ENCODE data around the gene CNTRL.

The CNTRL gene

GRCh38 chr9:121184463-121184862 lies 109.7 kb downstream of the CNTRL start:
- no peaks in the 10 kb centered on the region for H3K27me3 ChIP-seq (ENCODE audit: insufficient read depth, low read length)
- peaks cover 65% of the 10 kb centered on the region for H3K4me1 ChIP-seq (ENCODE audit: insufficient read depth, low read length, severe bottlenecking)
- no peak for TF ChIP-seq CTCF (IDR thresholded peaks at IDR 0.05; ENCODE audit: low read length)
- no peak for TF ChIP-seq EZH2 (IDR thresholded peaks at IDR 0.05; ENCODE audit: borderline replicate concordance, low read length)
- peaks cover 24% of the 10 kb centered on the region for H3K79me2 ChIP-seq (ENCODE audit: insufficient read depth, low read length)
- H2AFZ ChIP-seq (ENCODE audit: low read length), result no peak overlapping the region
- no peaks in the 10 kb centered on the region for H4K20me1 ChIP-seq (ENCODE audit: insufficient read depth, low read length)
- H3K9me3 ChIP-seq (ENCODE audit: low read length), result no peaks in the 10 kb centered on the region
- H3K9me2 ChIP-seq (ENCODE audit: low read depth, low read length), result no peaks in the 10 kb centered on the region
- H3K4me2 ChIP-seq (ENCODE audit: low read length), result no peak overlapping the region
- no peak overlapping the region for H3K4me3 ChIP-seq (ENCODE audit: low read depth, low read length, poor library complexity, severe bottlenecking)
- H3K9ac ChIP-seq (ENCODE audit: low read length), result no peak overlapping the region
- H3K27ac ChIP-seq (ENCODE audit: low read depth, low read length, poor library complexity, severe bottlenecking), result no peak overlapping the region
- H3F3A ChIP-seq (ENCODE audit: insufficient read depth, low read length), result no peaks in the 10 kb centered on the region
- H3K36me3 ChIP-seq (ENCODE audit: insufficient read depth, low read length), result peaks cover 74% of the 10 kb centered on the region

GRCh38 chr9:121185178-121185745 lies 110.5 kb downstream of the CNTRL start:
- H3F3A ChIP-seq (ENCODE audit: insufficient read depth, low read length), result no peaks in the 10 kb centered on the region
- no peak; the same call in 1 of the 2 replicates for TF ChIP-seq CTCF (IDR thresholded peaks at IDR 0.05; ENCODE audit: low read length)
- H3K79me2 ChIP-seq (ENCODE audit: insufficient read depth, low read length), result peaks cover 32% of the 10 kb centered on the region
- H4K20me1 ChIP-seq (ENCODE audit: insufficient read depth, low read length), result no peaks in the 10 kb centered on the region
- no peak overlapping the region for H3K4me3 ChIP-seq (ENCODE audit: low read depth, low read length, poor library complexity, severe bottlenecking)
- H3K36me3 ChIP-seq (ENCODE audit: insufficient read depth, low read length), result peaks cover 70% of the 10 kb centered on the region
- H3K4me1 ChIP-seq (ENCODE audit: insufficient read depth, low read length, severe bottlenecking), result peaks cover 70% of the 10 kb centered on the region
- no peaks in the 10 kb centered on the region for H3K27me3 ChIP-seq (ENCODE audit: insufficient read depth, low read length)
- H3K27ac ChIP-seq (ENCODE audit: low read depth, low read length, poor library complexity, severe bottlenecking), result peak overlapping the region; percentile 64
- H3K4me2 ChIP-seq (ENCODE audit: low read length), result peak overlapping the region; percentile 24; the same call in 1 of the 2 replicates
- H2AFZ ChIP-seq (ENCODE audit: low read length), result no peak overlapping the region
- no peaks in the 10 kb centered on the region for H3K9me3 ChIP-seq (ENCODE audit: low read length)
- no peak overlapping the region for H3K9ac ChIP-seq (ENCODE audit: low read length)
- H3K9me2 ChIP-seq (ENCODE audit: low read depth, low read length), result no peaks in the 10 kb centered on the region

- Histone ChIP-seq H4K20me1 (ENCODE audit: insufficient read depth, low read length) (no peaks in the 10 kb centered on the region), H3K4me3 (ENCODE audit: low read depth, low read length, poor library complexity, severe bottlenecking) (no peak overlapping the region), H3K27me3 (ENCODE audit: insufficient read depth, low read length) (no peaks in the 10 kb centered on the region), H3K36me3 (ENCODE audit: insufficient read depth, low read length) (peaks cover 64% of the 10 kb centered on the region), H3K4me1 (ENCODE audit: insufficient read depth, low read length, severe bottlenecking) (peaks cover 76% of the 10 kb centered on the region), H3K79me2 (ENCODE audit: insufficient read depth, low read length) (peaks cover 38% of the 10 kb centered on the region), H2AFZ (ENCODE audit: low read length) (no peak overlapping the region), H3K9me3 (ENCODE audit: low read length) (no peaks in the 10 kb centered on the region), H3F3A (ENCODE audit: insufficient read depth, low read length) (no peaks in the 10 kb centered on the region), H3K9ac (ENCODE audit: low read length) (peak overlapping the region; percentile 9; the same call in 1 of the 2 replicates), H3K4me2 (ENCODE audit: low read length) (peak overlapping the region; percentile 24; the same call in 1 of the 2 replicates), H3K9me2 (ENCODE audit: low read depth, low read length) (no peaks in the 10 kb centered on the region), H3K27ac (ENCODE audit: low read depth, low read length, poor library complexity, severe bottlenecking) (peak overlapping the region; percentile 64)
- no peak for TF ChIP-seq CTCF (IDR thresholded peaks at IDR 0.05; ENCODE audit: low read length)
These were observed 111.1 kb downstream of the CNTRL start for GRCh38 chr9:121185774-121186403.

Measured in OCI-LY1 (cell line).